ENCODE results near the gene TMEM125. TPM values are rescaled to one million over a fixed set of nuclear protein-coding genes. Genes with fewer than 3 reads are reported as not detected.

The TMEM125 gene
- total RNA-seq, 1 experiment from 2014 or later = not detected

DNA sequence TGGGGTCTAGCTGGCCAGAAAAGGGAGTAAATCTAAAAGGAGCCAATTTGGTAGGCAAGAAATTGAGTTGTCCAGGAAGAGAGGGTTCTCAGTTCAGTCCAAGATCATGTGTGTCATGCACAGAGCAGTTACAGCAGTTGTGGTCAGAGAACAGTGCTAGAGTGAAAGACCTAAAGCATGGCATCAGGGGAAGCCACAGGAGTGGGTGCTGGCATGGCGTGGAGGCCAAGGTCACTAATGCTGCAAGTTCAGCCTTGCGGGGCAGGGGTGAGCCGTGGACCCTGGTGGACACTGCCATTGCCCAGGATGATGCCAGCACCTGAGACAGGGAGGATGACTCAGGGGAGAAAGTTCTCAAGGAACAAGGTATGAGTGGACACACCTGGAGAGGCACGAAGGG lies 16.6 kb upstream of the TMEM125 start:
- H3K4me3 ChIP-seq (ENCODE audit: low read depth in 2 of 2, low read length in 2 of 2) = no peak overlapping the region
- no TSS peak for BruUV-seq (replicated peaks)
- H3K9me3 ChIP-seq (ENCODE audit: control insufficient read depth, insufficient read depth, low read depth, low read length) = no peaks in the 10 kb centered on the region; the same call in 1 of the 2 replicates
- ChIA-PET CTCF (no interaction called here), POLR2A (no interaction called here)
- H3K27me3 ChIP-seq (ENCODE audit: control insufficient read depth, insufficient read depth, low read length) = no peaks in the 10 kb centered on the region
- DNase-seq (ENCODE audit: low read depth, low spot score) (no peak), ATAC-seq (no peak)
- intact Hi-C loops (cut with micrococcal nuclease; ENCODE audit: unreplicated experiment) = no loop called here
- H3K36me3 ChIP-seq (ENCODE audit: control insufficient read depth, insufficient read depth, low read length) = no peaks in the 10 kb centered on the region
- no peak overlapping the region for H3K27ac ChIP-seq (ENCODE audit: low read length)
- TF ChIP-seq SIN3A (IDR thresholded peaks at IDR 0.05; ENCODE audit: borderline replicate concordance, insufficient read depth, low read depth, low read length) (no peak), TCF7L2 (IDR thresholded peaks at IDR 0.05; ENCODE audit: low read depth, low read length) (no peak), POLR2AphosphoS5 (IDR thresholded peaks at IDR 0.05; ENCODE audit: low read depth, low read length) (no peak)
- TF ChIP-seq, protein P1, sequence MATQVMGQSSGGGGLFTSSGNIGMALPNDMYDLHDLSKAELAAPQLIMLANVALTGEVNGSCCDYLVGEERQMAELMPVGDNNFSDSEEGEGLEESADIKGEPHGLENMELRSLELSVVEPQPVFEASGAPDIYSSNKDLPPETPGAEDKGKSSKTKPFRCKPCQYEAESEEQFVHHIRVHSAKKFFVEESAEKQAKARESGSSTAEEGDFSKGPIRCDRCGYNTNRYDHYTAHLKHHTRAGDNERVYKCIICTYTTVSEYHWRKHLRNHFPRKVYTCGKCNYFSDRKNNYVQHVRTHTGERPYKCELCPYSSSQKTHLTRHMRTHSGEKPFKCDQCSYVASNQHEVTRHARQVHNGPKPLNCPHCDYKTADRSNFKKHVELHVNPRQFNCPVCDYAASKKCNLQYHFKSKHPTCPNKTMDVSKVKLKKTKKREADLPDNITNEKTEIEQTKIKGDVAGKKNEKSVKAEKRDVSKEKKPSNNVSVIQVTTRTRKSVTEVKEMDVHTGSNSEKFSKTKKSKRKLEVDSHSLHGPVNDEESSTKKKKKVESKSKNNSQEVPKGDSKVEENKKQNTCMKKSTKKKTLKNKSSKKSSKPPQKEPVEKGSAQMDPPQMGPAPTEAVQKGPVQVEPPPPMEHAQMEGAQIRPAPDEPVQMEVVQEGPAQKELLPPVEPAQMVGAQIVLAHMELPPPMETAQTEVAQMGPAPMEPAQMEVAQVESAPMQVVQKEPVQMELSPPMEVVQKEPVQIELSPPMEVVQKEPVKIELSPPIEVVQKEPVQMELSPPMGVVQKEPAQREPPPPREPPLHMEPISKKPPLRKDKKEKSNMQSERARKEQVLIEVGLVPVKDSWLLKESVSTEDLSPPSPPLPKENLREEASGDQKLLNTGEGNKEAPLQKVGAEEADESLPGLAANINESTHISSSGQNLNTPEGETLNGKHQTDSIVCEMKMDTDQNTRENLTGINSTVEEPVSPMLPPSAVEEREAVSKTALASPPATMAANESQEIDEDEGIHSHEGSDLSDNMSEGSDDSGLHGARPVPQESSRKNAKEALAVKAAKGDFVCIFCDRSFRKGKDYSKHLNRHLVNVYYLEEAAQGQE (IDR thresholded peaks at IDR 0.05; ENCODE audit: insufficient read depth in 1 of 2, low read depth in 2 of 2, low read length in 1 of 2) = no peak
- TF ChIP-seq, protein P2, sequence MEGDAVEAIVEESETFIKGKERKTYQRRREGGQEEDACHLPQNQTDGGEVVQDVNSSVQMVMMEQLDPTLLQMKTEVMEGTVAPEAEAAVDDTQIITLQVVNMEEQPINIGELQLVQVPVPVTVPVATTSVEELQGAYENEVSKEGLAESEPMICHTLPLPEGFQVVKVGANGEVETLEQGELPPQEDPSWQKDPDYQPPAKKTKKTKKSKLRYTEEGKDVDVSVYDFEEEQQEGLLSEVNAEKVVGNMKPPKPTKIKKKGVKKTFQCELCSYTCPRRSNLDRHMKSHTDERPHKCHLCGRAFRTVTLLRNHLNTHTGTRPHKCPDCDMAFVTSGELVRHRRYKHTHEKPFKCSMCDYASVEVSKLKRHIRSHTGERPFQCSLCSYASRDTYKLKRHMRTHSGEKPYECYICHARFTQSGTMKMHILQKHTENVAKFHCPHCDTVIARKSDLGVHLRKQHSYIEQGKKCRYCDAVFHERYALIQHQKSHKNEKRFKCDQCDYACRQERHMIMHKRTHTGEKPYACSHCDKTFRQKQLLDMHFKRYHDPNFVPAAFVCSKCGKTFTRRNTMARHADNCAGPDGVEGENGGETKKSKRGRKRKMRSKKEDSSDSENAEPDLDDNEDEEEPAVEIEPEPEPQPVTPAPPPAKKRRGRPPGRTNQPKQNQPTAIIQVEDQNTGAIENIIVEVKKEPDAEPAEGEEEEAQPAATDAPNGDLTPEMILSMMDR (IDR thresholded peaks at IDR 0.05) = no peak
- in situ Hi-C loops (cut with HindIII; ENCODE audit: low pct_unique_long_range_greater_than_20kb, low sequenced_read_pairs) = no loop called here
- H3K4me1 ChIP-seq (ENCODE audit: control insufficient read depth, insufficient read depth, low read length) = no peaks in the 10 kb centered on the region

DNA sequence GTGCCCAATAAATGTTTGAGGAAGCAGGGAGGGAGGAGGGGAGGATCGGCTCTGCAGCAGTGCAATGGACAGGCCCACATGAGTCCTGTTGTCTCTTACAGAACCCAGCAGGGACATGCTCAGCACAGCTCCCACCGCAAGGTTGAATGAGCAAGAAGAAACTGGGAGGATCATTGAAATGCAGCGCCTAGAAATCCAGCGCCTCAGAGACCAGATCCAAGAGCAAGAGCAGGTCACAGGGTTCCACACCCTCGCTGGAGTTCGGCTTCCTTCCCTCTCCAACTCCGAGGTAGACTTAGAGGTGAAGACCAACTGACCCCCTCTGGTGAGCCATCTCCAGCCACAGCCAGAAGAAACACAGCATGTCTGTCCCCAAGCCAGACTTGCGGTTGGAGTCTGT lies 15.9 kb upstream of the TMEM125 start:
- no peak overlapping the region for H3K27ac ChIP-seq (ENCODE audit: low read length)
- no peaks in the 10 kb centered on the region for H3K4me1 ChIP-seq (ENCODE audit: control insufficient read depth, insufficient read depth, low read length)
- intact Hi-C loops (cut with micrococcal nuclease; ENCODE audit: unreplicated experiment) (no loop called here), in situ Hi-C loops (cut with HindIII; ENCODE audit: low pct_unique_long_range_greater_than_20kb, low sequenced_read_pairs) (no loop called here)
- DNase-seq (ENCODE audit: low read depth, low spot score) (no peak), ATAC-seq (no peak)
- H3K36me3 ChIP-seq (ENCODE audit: control insufficient read depth, insufficient read depth, low read length) = no peaks in the 10 kb centered on the region
- H3K27me3 ChIP-seq (ENCODE audit: control insufficient read depth, insufficient read depth, low read length) = no peaks in the 10 kb centered on the region
- no peak overlapping the region for H3K4me3 ChIP-seq (ENCODE audit: low read depth in 2 of 2, low read length in 2 of 2)
- TF ChIP-seq, protein P1 (IDR thresholded peaks at IDR 0.05; ENCODE audit: insufficient read depth in 1 of 2, low read depth in 2 of 2, low read length in 1 of 2) = no peak
- TF ChIP-seq TCF7L2 (IDR thresholded peaks at IDR 0.05; ENCODE audit: low read depth, low read length) (no peak), POLR2AphosphoS5 (IDR thresholded peaks at IDR 0.05; ENCODE audit: low read depth, low read length) (no peak), SIN3A (IDR thresholded peaks at IDR 0.05; ENCODE audit: borderline replicate concordance, insufficient read depth, low read depth, low read length) (no peak)
- TF ChIP-seq, protein P2 (IDR thresholded peaks at IDR 0.05) = no peak
- POLR2A ChIA-PET = no interaction called here
- no TSS peak for BruUV-seq (replicated peaks)
- CTCF ChIA-PET = no interaction called here
- H3K9me3 ChIP-seq (ENCODE audit: control insufficient read depth, insufficient read depth, low read depth, low read length) = no peaks in the 10 kb centered on the region; the same call in 1 of the 2 replicates
